IgD-negative memory B cell (primary cell): ENCODE measurements around the gene MPP2. TPM values are rescaled to one million over a fixed set of nuclear protein-coding genes. Genes with fewer than 3 reads are reported as not detected.
"Not testable (repeated sequence)": the region's sequence is repeated elsewhere in the genome, so short reads cannot be mapped to it uniquely, and the experiment has no call there.

ENCODE experiments used
- H3K27ac Mint-ChIP-seq, 3 donors: one replicate each; pipeline ENCODE4 v1.8.0; 2020 to 2022; ENCODE audit warnings: mild to moderate bottlenecking in 3 of 3, mixed read lengths in 3 of 3, moderate library complexity in 1 of 3
- H3K27me3 Mint-ChIP-seq: one replicate; pipeline ENCODE4 v1.8.0; 2021; ENCODE audit warnings: mixed read lengths
- H3K36me3 Mint-ChIP-seq: one replicate; pipeline ENCODE4 v1.8.0; 2020; ENCODE audit warnings: mild to moderate bottlenecking, mixed read lengths
- H3K4me1 Mint-ChIP-seq, 3 donors: one replicate each; pipeline ENCODE4 v1.8.0; 2020 to 2022; ENCODE audit warnings: mixed read lengths in 3 of 3, mild to moderate bottlenecking in 1 of 3
- H3K4me3 Mint-ChIP-seq, 4 donors: one replicate each; pipeline ENCODE4 v1.8.0; 2020 to 2022; ENCODE audit warnings: mild to moderate bottlenecking in 4 of 4, mixed read lengths in 4 of 4, moderate library complexity in 3 of 4
- H3K9me3 Mint-ChIP-seq, 3 donors: one replicate each; pipeline ENCODE4 v1.8.0; 2020 to 2021; ENCODE audit warnings: mixed read lengths in 3 of 3, mild to moderate bottlenecking in 1 of 3
- polyA plus RNA-seq: library from polyadenylated mRNA; unstranded; fragments of 300-500 nt; fragmentation: Illumina TruSeq; gene quantifications from one replicate; pipeline ENCODE4 v1.2.3, GENCODE V29; 2021

The MPP2 gene
- polyA plus RNA-seq, 1 donor from 2014 or later = 0.18 TPM

DNA sequence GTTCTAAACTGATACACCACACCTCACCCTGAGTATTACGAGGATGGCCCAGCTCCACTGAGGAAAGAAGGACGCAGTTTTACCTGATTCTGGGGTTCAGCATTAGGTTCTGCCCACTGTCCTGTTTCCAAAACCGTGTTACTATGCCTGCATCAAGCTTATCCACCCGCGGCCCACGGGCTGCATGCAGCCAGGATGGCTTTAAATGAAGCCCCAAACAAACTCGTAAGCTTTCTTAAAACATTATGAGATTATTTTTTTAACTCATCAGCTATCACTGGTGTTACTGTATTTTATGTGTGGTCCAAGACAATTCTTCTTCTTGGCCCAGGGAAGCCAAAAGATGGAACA lies 64.4 kb downstream of the MPP2 start:
- no peaks in the 10 kb centered on the region for H3K9me3 Mint-ChIP-seq
- H3K27ac Mint-ChIP-seq = no peak overlapping the region
- peaks cover 21% of the 10 kb centered on the region for H3K27me3 Mint-ChIP-seq
- H3K4me3 Mint-ChIP-seq = no peak overlapping the region
- H3K36me3 Mint-ChIP-seq = no peaks in the 10 kb centered on the region
- H3K4me1 Mint-ChIP-seq = peaks cover 0 to 3% (median 2%) of the 10 kb centered on the region in 3 donors

DNA sequence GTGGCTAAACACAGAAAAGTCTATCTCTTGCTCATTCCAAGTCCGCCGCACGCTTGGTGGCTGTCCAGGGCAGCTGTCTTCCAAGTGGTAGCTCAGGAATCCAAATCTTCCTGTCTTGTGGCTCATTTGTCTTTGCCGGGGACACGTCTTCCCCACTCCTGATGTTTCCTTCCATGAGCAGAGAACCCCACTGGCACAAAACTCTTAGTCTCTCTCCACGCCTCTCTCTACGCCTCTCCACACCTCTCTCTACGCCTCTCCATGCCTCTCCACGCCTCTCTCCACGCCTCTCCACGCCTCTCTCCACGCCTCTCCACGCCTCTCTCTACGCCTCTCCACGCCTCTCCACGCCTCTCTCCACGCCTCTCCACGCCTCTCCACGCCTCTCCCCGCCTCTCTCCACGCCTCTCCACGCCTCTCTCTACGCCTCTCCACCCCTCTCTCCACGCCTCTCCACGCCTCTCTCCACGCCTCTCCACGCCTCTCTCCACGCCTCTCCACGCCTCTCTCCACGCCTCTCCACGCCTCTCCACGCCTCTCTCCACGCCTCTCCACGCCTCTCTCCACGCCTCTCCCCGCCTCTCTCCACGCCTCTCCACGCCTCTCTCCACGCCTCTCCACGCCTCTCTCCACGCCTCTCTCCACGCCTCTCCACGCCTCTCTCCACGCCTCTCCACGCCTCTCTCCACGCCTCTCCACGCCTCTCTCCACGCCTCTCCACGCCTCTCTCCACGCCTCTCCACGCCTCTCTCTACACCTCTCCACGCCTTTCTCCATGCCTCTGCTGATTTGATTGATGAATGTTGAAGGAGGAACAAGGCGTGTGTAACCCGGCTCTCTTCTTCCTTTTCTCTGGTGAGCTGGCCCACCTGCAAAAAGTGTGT lies 65.0 kb downstream of the MPP2 start:
- H3K36me3 Mint-ChIP-seq, H3K9me3 Mint-ChIP-seq, H3K27ac Mint-ChIP-seq, H3K4me3 Mint-ChIP-seq, H3K4me1 Mint-ChIP-seq: not testable (repeated sequence)
- peaks cover 21% of the 10 kb centered on the region for H3K27me3 Mint-ChIP-seq

DNA sequence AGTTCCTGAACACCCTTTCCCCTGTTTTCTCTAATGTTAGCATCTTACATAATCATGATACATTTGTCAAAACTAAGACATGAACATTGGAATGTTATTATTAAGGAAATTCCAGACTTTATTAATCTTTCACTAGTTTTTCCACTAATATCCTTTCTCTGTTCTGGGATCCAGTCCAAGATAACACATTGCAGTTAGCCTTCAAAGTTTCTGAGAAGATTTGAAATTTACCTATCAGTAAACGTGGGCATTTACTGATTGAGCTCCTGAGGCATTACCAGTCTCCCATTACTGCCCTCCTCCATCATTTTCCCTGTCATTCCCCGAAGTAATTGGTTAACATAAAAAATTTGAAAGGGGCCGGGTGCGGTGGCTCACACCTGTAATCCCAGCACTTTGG lies 66.1 kb downstream of the MPP2 start:
- peaks cover 25% of the 10 kb centered on the region for H3K27me3 Mint-ChIP-seq
- no peaks in the 10 kb centered on the region for H3K9me3 Mint-ChIP-seq
- no peak overlapping the region for H3K27ac Mint-ChIP-seq
- peaks cover 0 to 2% (median 1%) of the 10 kb centered on the region in 3 donors for H3K4me1 Mint-ChIP-seq
- no peak overlapping the region for H3K4me3 Mint-ChIP-seq
- no peaks in the 10 kb centered on the region for H3K36me3 Mint-ChIP-seq

DNA sequence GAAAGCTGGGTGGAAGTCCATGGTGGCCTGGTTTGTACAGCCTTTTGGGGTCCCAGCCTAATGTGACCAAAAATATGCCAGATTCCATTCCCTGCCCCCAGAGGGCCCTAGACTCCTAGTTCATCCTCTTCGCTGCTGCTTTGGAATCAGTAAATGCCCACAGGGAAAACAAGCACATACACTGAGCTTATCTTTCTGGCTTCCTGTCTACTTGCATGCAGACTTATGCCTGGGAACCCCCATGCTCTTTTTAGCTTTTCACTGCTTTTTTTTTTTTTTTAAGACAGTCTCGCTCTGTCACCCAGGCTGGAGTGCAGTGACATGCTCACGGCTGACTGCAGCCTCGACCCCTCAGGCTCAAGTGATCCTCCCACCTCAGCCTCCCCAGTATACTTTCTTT lies 66.5 kb downstream of the MPP2 start:
- Mint-ChIP-seq H3K4me3 (peak overlapping the region in 1 of 4 donors; percentile 39), H3K4me1 (peaks cover 0 to 2% (median 1%) of the 10 kb centered on the region in 3 donors), H3K36me3 (peaks cover under 1% of the 10 kb centered on the region), H3K27ac (no peak overlapping the region), H3K9me3 (no peaks in the 10 kb centered on the region), H3K27me3 (peaks cover 26% of the 10 kb centered on the region)

DNA sequence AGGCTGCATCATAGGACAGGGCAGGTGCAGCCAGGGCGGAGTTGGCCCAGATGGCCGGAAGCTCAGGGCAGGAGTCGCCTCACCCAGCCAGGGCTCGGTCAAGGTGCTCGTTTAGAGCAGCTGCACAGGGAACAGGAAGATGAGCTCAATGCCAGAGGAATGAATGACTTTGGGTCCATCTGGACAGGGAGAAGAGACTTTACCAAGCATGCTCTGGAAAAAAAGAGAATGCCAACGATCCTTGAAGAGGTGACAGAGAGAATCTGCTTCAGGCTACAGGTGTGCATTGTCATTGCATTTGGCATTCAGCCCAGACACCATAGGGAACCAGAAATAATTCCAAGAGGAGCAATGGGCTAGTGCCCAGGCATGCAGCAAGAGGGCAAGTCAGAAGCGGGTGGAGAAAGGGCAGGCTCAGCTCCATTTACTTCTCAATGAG lies 67.6 kb downstream of the MPP2 start:
- Mint-ChIP-seq H3K27ac (no peak overlapping the region), H3K9me3 (no peaks in the 10 kb centered on the region), H3K4me1 (peaks cover 0 to 2% (median 1%) of the 10 kb centered on the region in 3 donors), H3K27me3 (peaks cover 30% of the 10 kb centered on the region), H3K4me3 (no peak overlapping the region), H3K36me3 (peaks cover 1% of the 10 kb centered on the region)

DNA sequence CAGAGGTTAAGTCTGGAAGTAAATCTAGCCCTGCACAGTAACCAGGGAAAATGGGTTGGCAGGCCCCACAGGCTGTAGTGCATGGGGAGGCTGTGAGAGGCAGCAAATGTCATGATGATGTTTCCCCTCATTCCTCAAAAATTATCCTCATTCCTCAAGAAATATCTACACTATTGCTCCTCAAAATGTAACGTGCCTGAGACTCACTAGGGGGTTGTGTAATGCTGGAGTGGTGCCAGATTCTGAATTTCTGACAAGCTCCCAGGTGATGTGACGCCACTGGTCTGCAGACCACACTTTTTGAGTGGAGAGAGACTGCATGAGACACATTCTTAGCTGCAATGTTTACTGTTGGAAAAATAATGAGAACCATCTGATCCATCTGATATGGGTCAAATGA lies 73.2 kb downstream of the MPP2 start:
- H3K36me3 Mint-ChIP-seq = peaks cover 1% of the 10 kb centered on the region
- peaks cover 6 to 13% (median 8%) of the 10 kb centered on the region in 3 donors for H3K4me1 Mint-ChIP-seq
- no peak overlapping the region for H3K27ac Mint-ChIP-seq
- H3K9me3 Mint-ChIP-seq = peaks cover 0 to 5% (median 0%) of the 10 kb centered on the region in 3 donors
- peaks cover 50% of the 10 kb centered on the region for H3K27me3 Mint-ChIP-seq
- peak overlapping the region in 1 of 4 donors; percentile 2 for H3K4me3 Mint-ChIP-seq

DNA sequence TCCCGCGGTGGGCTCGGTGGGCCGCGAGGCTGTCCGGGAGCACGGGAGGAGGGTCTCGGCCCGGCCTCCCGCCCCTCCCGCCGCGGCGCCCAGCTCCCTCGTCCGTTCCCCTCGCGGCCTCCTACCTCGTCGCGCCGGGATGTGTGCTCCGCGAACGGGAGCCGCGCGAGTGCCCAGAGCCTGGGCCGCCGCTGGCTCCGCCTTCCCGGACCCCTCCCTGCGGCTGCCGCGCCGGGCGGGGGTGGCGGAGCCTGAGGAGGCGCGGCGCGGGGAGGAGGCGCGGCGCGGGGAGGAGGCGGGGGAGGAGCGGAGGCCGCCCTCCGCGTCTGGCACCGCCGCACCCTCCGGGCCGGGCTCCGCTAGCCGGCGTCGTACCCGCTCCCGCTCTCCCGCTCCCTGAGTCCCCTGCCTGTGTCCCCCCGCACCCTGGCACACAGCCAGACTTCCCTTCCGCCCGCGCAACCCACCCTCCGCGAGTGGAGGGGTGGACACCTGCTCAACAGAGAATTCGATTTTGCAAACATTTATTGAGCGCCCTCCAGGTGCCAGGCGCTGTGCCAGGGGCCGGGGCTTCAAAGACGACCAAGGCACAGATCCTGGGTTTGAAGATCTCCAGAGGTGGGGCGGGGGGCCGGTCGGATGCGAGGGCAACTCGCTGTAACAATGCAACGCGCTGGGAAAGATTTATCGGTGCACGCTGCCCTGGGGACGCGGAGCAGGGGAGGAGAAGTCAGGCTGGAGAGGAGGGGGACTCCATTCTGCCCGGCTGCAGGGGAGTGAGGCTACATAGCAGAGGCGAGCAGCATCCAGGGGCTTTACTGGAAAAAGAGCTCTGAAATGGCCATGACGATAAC lies 74.1 kb downstream of the MPP2 start, which contains the start of gene MPP3:
Gene MPP3, minus strand, starts transcription at position 171 of the 854 bp plus-strand sequence. CDS start 1,240 bp downstream, outside the sequence.
- Mint-ChIP-seq H3K27me3 (peaks cover 50% of the 10 kb centered on the region), H3K4me3 (peak within 1 kb of the TSS; percentile 61 to 92 (median 84)), H3K9me3 (peaks cover 0 to 5% (median 0%) of the 10 kb centered on the region in 3 donors), H3K36me3 (peaks cover 1% of the 10 kb centered on the region), H3K27ac (peak within 1 kb of the TSS in 1 of 3 donors; percentile 53), H3K4me1 (peaks cover 6 to 13% (median 8%) of the 10 kb centered on the region in 3 donors)

DNA sequence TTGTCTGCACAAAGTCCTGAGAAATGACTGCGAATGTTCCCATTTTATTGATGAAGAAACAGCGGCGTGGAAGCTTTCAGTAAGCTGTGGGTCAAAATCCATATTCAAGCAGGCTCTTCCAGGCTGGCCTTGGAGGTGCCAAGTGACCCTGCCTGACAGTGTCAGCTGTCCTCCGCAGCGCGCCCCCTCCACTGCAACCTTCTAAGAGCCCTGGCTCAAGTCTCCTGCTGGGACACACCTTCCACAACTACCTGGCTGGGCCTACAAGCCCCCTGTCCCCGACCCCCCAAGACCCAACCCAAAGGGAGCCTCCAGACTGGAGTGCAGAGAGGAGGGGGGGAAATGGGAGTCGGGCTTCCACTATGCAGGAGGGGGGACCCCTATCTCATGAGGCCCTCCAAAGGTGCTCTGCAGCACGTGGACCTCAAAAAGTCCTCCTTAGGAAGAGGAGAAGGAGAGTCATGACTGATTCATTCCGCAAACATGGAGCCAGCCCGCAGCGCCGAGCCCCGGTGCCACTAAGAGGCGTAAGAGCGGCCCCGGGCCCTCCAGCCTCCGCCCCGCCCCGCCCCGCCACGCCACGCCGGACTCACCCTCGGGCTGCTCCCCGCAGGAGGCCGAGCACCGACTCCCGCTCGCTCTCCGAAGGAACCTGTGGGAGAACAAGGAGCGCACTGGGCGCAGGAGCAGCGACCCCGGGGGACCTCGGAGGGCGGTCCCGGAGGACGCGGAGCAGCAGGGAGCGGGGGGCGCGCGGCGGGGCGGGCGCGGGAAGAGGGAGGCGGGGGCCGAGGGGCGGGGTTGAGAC lies 75.0 kb downstream of the MPP2 start:
- Mint-ChIP-seq H3K27ac (peak overlapping the region in 1 of 3 donors; percentile 53), H3K27me3 (peaks cover 50% of the 10 kb centered on the region), H3K4me1 (peaks cover 6 to 13% (median 8%) of the 10 kb centered on the region in 3 donors), H3K36me3 (peaks cover 1% of the 10 kb centered on the region), H3K9me3 (peaks cover 0 to 5% (median 0%) of the 10 kb centered on the region in 3 donors), H3K4me3 (peak overlapping the region; percentile 50 to 92 (median 82))

DNA sequence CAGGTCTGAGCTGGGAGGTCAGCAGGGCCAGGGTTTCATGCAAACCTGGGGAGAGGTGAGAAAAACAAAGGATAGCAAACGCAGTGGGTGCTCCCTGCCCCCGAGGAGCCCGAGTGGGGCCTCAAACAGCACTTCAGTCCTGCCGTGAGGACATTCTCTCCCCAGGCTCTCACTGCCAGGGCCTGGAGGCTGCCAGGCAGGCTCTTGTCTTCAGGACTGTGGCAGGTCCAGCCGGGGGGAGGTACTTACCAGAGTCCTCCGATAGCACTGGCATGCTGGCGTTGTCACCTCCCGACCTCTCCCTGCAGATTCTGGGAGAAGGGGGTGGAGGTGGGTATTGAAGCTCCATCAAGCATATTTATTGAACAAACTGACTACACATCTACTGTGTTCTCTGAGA lies 75.7 kb downstream of the MPP2 start:
- Mint-ChIP-seq H3K4me3 (peak overlapping the region; percentile 48 to 92 (median 84)), H3K36me3 (peaks cover 1% of the 10 kb centered on the region), H3K27me3 (peaks cover 50% of the 10 kb centered on the region), H3K27ac (no peak overlapping the region), H3K9me3 (peaks cover 0 to 5% (median 0%) of the 10 kb centered on the region in 3 donors), H3K4me1 (peaks cover 6 to 13% (median 8%) of the 10 kb centered on the region in 3 donors)

DNA sequence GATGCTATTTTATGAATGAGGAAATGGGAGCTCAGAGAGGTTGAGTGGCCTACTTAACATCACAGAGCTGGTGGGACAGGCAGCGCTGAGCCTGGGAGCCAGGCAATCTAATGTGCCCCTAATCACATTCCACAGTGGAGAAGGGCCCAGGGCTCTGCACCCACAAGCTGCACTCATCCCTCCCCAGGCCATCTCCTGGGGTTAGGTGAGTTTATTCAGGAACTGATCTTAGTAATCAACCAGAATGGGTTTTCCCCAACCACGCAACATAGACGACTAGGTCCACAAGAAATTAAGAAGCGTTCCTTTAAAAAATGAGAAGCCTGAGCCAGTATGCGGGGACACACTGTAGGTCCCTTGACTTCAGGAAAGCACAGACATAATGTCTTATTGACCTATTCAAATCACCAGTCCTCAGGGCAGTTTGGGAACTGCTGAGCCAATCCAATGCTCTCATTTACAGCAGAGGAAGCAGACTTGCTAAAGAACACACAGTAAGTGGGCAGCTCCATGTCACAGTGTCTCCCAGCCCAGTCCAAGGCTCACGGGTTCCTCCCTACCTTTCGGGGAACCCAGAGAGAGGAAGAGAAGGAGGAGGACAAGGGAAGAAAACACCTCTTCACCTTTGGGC lies 76.7 kb downstream of the MPP2 start:
- Mint-ChIP-seq H3K4me3 (peak overlapping the region in 3 of 4 donors; percentile 36 to 83 (median 80)), H3K4me1 (peaks cover 6 to 13% (median 8%) of the 10 kb centered on the region in 3 donors), H3K36me3 (no peaks in the 10 kb centered on the region), H3K9me3 (peaks cover 0 to 5% (median 0%) of the 10 kb centered on the region in 3 donors), H3K27ac (peak overlapping the region in 1 of 3 donors; percentile 15), H3K27me3 (peaks cover 41% of the 10 kb centered on the region)

DNA sequence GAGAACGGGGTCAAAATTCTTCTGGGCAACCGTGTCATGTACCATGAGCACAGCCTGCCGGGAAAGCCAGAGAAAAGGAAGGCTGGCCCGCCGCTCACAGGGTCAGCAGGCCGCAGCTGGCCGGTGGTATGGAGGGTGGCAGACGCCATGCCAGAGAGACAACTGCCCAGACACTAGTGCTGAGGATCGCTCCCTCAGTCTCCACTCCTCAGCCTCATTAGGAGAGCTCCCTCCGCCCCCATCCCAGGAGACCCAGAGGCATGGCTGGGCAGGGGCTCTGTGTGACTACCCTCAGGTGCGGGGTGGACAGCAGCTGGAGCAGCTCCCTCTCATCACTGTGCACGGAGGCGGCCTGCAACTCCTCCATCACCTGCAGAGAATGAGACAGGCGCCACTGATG lies 77.6 kb downstream of the MPP2 start:
- peaks cover 37% of the 10 kb centered on the region for H3K27me3 Mint-ChIP-seq

DNA sequence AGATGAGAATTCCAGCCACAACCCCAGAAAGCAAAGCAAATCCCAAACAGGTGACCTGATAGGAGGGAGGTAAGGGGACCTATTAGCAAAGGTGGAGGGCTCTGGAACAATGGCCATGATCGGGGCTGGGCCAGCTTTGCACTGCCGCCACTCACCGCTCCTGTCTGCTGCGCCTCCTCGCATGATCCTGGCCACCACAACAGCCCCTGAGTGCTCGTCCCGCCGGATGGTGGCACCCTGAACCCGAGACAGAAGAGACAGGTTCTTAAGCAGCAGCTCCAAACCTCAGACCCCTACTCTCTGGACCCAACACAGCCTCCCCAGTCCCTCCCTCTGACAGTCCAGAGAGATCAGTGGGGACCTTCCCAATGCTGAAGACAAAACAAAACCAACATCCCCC lies 79.7 kb downstream of the MPP2 start:
- Mint-ChIP-seq H3K4me3 (no peak overlapping the region), H3K9me3 (no peaks in the 10 kb centered on the region), H3K27me3 (peaks cover 24% of the 10 kb centered on the region), H3K27ac (no peak overlapping the region), H3K36me3 (peaks cover 2% of the 10 kb centered on the region), H3K4me1 (peaks cover 0 to 5% (median 3%) of the 10 kb centered on the region in 3 donors)

More for the DNA sequence above, 77.6 kb downstream of the MPP2 start:
- Mint-ChIP-seq H3K27ac (no peak overlapping the region), H3K4me1 (peaks cover 6 to 13% (median 8%) of the 10 kb centered on the region in 3 donors), H3K36me3 (no peaks in the 10 kb centered on the region), H3K9me3 (peaks cover 0 to 5% (median 0%) of the 10 kb centered on the region in 3 donors), H3K4me3 (no peak overlapping the region)

DNA sequence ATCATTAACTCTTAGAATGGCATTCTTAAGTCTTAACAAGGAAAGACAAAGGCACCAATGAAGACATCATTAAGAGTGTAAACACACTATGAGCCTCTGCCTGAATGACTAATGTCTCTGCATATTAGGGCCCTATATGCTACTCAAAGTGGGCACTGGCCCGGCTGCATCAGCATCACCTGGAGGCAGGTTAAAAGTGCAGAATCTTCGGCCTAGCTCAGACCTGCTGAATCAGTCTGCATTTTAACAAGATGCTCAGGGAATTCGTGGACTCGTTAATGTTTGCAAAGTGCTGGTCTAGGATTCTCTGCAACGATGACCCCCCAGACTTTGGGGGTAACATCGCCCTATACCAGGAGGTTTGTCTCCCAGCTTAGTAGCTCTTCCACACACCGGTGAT lies 81.1 kb downstream of the MPP2 start:
- Mint-ChIP-seq H3K27me3 (peaks cover 12% of the 10 kb centered on the region), H3K4me1 (peaks cover 0 to 3% (median 0%) of the 10 kb centered on the region in 3 donors), H3K9me3 (no peaks in the 10 kb centered on the region), H3K36me3 (peaks cover 2% of the 10 kb centered on the region), H3K27ac (no peak overlapping the region), H3K4me3 (no peak overlapping the region)

DNA sequence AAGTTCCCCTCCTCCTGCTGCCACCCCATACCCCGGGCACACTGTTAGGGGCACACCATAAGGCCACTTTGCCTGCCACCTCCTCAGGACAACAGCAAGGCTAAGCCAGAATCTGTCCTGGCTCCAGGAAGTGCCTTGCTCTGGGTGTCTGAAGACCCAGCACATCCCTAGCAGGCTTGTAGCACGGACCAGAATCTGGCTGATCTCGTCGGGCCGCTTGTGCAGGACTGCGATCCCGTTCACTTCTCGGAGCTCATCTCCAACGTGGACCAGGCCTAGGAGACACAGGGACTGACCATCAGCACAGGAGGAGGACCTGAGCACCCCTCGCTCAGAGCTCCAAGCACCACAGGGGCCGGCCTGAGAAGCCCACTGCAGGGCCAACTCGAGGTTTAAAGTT lies 81.8 kb downstream of the MPP2 start:
- Mint-ChIP-seq H3K4me3 (no peak overlapping the region), H3K27me3 (peaks cover 6% of the 10 kb centered on the region), H3K9me3 (no peaks in the 10 kb centered on the region), H3K4me1 (no peaks in the 10 kb centered on the region), H3K36me3 (peaks cover 2% of the 10 kb centered on the region), H3K27ac (no peak overlapping the region)
